ENCODE results near the gene GNAS.
A peak's percentile ranks its signal among the peaks of the same experiment; 100 is the strongest.

Gene GNAS

DNA sequence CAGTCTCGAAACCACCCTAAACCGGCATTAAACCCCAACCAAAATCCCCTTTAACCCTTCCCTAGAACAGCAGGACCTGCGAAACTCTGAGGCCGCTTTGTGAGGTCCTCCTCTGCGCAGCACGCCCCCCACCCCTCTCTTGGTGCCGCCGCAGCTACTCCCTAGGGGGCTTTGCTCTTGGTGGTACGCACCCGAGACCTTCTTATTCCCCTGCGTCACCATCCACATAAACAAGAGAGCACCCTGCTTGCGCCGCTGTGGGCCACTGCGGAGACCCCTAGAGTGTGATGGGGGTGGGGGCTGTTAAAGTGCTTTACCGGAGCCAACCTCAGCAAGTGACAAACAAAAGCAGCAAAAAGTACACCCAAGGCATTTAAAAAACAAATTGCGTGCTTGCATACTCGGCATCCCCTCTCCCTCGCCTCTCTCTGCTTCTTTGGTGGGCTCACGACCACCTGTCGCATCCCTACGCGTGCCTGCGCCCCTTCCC, 502 bp upstream of the GNAS start:
- FAIRE-seq (no peak), DNase-seq (ENCODE audit: insufficient read length, low spot score) (no peak)

- FAIRE-seq (no peak), DNase-seq (ENCODE audit: insufficient read length, low spot score) (no peak)
These were observed 950 bp downstream of the GNAS start for GRCh38 chr20:58853466-58853865.

GRCh38 chr20:58853976-58854637, 1.6 kb downstream of the GNAS start:
- DNase-seq (ENCODE audit: insufficient read length, low spot score) = no peak
- peak; percentile 51 for FAIRE-seq

DNA sequence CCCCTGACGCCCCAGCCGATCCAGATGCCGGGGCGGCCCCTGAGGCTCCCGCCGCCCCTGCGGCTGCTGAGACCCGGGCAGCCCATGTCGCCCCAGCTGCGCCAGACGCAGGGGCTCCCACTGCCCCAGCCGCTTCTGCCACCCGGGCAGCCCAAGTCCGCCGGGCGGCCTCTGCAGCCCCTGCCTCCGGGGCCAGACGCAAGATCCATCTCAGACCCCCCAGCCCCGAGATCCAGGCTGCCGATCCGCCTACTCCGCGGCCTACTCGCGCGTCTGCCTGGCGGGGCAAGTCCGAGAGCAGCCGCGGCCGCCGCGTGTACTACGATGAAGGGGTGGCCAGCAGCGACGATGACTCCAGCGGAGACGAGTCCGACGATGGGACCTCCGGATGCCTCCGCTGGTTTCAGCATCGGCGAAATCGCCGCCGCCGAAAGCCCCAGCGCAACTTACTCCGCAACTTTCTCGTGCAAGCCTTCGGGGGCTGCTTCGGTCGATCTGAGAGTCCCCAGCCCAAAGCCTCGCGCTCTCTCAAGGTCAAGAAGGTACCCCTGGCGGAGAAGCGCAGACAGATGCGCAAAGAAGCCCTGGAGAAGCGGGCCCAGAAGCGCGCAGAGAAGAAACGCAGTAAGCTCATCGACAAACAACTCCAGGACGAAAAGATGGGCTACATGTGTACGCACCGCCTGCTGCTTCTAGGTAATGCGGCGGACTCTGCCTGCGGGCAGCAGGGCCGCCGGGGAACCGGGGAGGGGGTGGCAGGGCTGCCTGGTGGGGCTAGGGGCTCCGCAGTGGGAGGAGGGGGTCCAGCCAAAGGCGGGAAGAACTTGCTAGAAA, 2.3 kb downstream of the GNAS start:
- DNase-seq (ENCODE audit: insufficient read length, low spot score) (no peak), FAIRE-seq (peak; percentile 9)

GRCh38 chr20:58855506-58856389, 3.2 kb downstream of the GNAS start:
- peak; percentile 68 for FAIRE-seq
- no peak for DNase-seq (ENCODE audit: insufficient read length, low spot score)

GRCh38 chr20:58863044-58863790, 10.7 kb downstream of the GNAS start:
- DNase-seq (ENCODE audit: insufficient read length, low spot score) (no peak), FAIRE-seq (peak; percentile 94)

DNA sequence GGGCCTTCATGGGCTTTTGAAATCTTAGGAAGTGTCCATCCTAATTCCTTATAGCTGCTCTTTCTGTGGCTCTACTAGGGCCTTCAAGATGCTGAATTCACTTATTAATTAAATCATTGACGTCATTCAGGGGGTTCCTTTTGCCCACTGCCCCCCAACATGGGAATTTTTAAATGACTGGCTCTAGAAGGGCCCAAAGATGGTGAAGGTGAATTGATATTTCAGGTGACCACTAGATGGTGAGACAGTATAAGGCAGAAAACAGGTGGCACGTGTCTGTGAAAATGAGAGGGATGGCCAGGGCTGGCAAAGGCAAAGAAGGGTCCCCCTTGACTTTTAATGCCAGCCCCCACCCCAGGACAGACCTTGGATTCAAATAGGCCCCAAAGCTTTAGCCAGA, 11.8 kb downstream of the GNAS start:
- DNase-seq (ENCODE audit: insufficient read length, low spot score) = no peak
- FAIRE-seq = peak; percentile 92

DNA sequence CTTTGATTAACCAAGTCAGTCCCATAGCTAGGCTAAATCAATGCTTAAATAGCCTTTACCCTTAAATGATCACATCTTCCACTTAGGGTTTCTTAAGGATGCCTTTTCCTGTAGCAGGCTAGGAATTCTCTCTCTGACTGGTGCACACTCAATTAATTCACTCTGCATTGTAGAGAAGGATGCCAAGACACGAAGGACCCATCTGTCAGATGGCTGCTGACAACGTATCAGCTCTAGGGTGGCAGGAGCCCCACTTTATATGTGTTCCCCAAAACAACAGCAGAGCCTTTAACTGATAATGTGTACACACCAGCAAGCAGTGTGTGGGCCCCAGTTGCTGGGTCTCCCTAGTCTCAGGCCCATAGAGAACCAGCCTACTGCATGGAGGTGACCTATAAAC, 13.3 kb downstream of the GNAS start:
- DNase-seq (ENCODE audit: insufficient read length, low spot score) (no peak), FAIRE-seq (peak; percentile 88)

DNA sequence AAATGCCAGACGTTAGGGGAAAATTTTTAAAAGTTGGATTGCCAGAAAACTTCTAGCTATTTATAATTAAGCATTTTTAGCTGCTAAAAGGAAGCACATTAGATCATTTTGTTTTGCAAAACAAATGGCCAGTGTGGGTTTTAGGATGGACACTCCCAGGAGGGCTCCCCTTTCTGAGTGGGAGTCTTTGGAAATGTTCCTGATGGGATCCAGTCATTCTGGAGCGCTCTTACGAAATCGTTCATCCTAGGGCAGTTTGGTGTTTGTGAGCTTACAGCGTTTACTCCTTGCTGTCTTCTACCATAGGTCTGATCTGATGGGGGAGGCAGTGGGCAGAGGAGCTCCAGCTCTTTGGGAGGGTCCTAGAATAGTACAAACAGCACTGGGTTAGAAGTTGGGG, 14.7 kb downstream of the GNAS start:
- FAIRE-seq (peak; percentile 80), DNase-seq (ENCODE audit: insufficient read length, low spot score) (no peak)

DNA sequence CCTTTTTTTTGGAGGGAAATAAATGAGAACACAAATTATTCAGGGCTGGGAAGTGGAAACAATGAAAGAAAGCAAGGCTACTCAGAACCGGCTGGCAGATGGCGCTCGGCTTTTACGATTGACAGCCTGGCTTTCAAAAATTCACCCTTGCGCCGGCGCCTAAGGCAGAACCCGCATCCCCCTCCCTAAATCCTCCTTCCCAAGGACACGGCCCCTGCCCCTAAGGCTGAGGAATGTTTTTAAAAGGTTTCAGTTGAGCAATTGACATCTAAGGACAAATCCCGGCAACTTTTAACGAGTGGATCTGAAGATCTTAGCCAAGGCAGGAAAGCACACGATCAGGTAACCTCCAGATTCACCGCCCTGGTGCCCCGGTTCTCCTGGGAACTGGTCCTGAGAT, 16.3 kb downstream of the GNAS start:
- FAIRE-seq = no peak

DNA sequence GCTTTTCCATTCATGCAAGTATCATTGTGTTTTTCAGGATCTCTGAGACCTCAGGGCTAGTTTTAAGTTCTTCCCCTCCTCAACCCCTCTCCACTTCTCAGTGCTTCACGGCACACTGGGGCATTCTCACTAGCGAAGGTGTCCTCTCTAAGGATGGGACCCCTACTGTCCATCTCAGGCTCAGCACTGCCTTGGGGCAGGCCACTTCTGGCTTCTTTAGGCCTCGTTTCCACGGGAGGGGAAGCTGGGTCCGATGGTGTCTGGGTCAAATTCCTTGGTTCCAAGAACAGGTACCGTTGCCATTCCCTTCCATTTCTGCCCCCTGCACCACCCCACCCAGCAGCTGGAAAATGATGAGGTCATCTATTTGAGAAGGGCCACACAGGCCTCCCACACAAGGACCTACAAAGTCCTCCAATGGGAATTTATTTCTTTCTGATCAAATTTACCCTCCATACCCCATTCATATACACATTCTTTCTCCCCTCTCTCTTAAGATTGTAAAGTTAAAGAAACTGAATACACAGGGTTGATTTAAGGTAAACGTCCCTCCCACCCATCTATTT, 17.2 kb downstream of the GNAS start:
- DNase-seq (ENCODE audit: insufficient read length, low spot score) (no peak), FAIRE-seq (peak; percentile 74)

More for the DNA sequence above, 16.3 kb downstream of the GNAS start:
- no peak for DNase-seq (ENCODE audit: insufficient read length, low spot score)

DNA sequence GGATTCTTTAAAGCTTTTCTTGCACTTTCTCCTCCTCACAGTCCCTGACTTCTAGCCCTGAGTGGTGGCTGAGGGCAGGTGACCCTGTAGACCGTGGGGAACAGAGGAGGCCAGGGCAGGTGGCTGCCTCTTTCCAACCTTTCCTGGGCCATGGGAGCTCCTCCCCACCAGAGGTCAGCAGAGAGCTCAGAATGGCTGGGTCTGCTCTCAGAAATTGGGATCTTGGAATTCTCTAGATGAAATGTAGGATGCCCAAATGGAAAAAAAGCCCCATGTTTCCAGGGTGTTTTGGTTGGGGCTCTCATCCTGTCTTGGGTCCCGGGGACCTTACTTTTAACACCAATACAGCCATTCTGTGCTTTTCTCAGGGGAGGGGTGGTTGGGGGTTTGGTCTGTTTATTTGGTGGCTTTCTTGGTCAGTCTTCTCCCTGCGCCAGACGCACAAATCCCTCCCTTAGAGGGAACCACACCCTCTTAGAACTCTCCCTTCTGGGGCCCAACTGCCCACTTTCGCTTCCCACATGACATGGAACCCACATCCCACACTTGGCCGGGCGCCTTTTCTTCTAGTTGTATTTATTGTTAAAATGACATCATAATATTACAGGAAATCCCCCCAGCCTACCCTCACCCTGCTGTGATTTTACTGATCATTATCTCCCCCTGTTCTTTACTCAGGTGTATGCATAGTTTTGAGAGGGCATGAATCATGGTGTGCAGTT, 17.9 kb downstream of the GNAS start:
- DNase-seq (ENCODE audit: insufficient read length, low spot score) (peak; percentile 96), FAIRE-seq (peak; percentile 93)

DNA sequence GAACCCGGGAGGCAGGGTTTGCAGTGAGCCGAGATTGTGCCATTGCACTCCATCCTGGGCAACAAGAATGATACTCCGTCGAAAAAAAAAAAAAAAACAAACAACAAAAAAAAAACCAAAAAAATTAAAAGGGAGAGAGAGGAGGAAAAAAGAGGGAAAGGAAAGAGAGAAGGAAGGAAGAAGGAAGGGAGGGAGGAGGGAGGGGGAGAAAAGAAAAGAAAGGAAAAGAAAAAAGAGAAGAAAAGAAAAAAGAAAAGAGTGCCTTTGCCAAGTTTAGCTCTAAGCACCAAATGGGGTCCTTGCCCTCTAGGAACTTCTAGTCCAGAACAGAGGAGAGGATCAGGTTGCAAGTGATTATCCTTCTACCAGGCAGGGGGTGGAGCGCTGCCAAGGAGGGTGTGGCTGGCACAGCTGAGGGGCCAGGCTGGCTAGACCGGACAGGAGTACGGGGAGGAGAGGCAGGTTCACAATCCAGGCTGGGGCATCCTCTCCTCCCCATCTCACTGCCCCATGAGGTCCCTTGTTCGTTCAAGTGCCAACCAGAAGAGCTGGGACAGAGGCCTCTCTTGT, 19.1 kb downstream of the GNAS start:
- FAIRE-seq (peak; percentile 44), DNase-seq (ENCODE audit: insufficient read length, low spot score) (no peak)

DNA sequence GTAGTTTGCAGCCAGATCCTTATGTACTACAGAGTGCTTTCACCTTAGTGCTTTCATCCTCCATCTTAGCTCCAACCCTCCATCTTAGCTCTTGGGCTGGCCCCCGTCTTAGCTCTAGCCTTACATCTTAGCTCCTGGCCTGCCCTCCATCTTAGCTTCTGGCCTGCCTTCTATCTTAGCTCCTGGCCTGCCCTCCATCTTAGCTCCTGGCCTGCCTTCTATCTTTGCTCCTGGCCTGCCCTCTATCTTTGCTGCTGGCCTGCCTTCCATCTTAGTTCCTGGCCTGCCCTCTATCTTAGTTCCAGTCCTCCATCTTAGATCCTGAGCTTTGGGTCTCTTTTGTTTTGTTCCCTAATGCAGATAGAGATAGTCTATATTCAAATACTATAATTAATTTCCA, 22.0 kb downstream of the GNAS start:
- FAIRE-seq (peak; percentile 20), DNase-seq (ENCODE audit: insufficient read length, low spot score) (no peak)

DNA sequence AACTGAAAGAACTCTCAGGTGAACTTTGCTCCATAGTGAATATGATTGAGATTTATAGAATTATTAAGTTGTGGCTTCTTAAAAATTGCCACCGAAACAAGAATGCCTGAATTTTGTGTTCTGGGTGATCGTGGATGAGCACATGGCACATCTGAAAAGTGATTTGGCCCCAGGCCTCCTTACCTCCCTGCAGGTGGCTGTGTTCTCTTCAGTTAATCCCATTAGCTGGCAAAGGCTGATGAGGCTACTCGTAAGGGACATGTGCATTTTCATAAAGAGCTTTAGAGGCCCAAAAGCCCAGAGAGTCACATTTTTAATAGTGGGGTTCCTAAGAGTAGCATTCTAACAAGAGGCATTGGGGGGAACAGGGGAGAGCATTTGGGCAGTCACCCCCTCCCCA, 22.6 kb downstream of the GNAS start:
- FAIRE-seq (no peak), DNase-seq (ENCODE audit: insufficient read length, low spot score) (no peak)

DNA sequence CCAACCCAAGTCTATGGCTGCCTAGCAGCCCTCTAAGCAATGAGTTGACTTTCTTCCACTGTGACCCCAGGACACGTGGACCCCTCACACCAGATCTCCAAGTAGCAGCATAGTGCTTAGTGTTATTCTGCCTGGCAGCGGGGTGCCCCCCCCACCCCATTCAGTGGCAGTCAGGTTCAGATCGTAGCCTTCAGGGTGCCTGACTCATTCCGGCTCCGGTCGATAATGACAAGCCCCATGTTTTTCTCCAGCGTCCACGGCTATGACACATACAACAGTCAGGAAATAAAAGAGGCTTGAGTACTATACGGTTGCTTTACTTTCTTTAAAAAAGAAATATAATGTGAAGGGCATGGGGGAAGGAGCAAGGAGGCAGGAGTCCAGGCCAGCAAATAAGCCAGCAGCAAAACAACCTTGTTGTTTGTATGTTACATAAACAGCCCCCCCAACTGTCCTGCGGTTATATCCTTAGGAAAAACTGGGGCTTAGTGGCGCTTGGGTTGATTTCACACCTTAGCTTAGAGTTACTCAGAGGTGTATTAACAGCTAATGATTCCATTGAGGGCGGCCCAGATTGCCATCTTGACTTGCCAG, 23.1 kb downstream of the GNAS start:
- peak; percentile 99 for FAIRE-seq
- peak; percentile 93 for DNase-seq (ENCODE audit: insufficient read length, low spot score)

GRCh38 chr20:58876437-58876836, 23.9 kb downstream of the GNAS start:
- FAIRE-seq = peak; percentile 84
- DNase-seq (ENCODE audit: insufficient read length, low spot score) = no peak
